Sigmoid colon (tissue), 7 donors: ENCODE data around the gene PBOV1. TPM values are rescaled to one million over a fixed set of nuclear protein-coding genes. Genes with fewer than 3 reads are reported as not detected.

Experiments used
- DNase-seq: peaks from one replicate; pipeline ENCODE4 v3.0.0-alpha.2; 2019
- H3K27ac ChIP-seq, 4 donors: fragments of 200-600 bp; sonication (generic); one replicate each; pipeline ENCODE4 v1.5.1; 2016 to 2019; ENCODE audit warnings: mild to moderate bottlenecking in 1 of 4
- H3K27me3 ChIP-seq, 3 donors: fragments of 200-600 bp; sonication (generic); one replicate each; pipeline ENCODE4 v1.5.1; 2019; ENCODE audit warnings: mild to moderate bottlenecking in 1 of 3
- H3K36me3 ChIP-seq, 4 donors: fragments of 200-600 bp; sonication (generic); one replicate each; pipeline ENCODE4 v1.5.1; 2016 to 2019
- H3K4me1 ChIP-seq, 4 donors: fragments of 200-600 bp; sonication (generic); one replicate each; pipeline ENCODE4 v1.5.1; 2017 to 2019
- H3K4me3 ChIP-seq, 4 donors: fragments of 200-600 bp; sonication (generic); one replicate each; pipeline ENCODE4 v1.5.1; 2017 to 2019; ENCODE audit warnings: mild to moderate bottlenecking in 2 of 4, moderate library complexity in 1 of 4
- H3K9me3 ChIP-seq, 4 donors: fragments of 200-600 bp in 3 of 4; sonication (generic) in 3 of 4; one replicate each; pipeline versions ENCODE4 v1.5.1 to v1.6.1; 2013 to 2019
- CTCF ChIP-seq, 4 experiments: fragments of 450-650 bp in 3 of 4; fragments of 200-600 bp in 1 of 4; IDR thresholded peaks; one replicate each; pipeline ENCODE4 v1.5.1; 2016 to 2019; ENCODE audit warnings: antibody characterized with exemption in 4 of 4, mild to moderate bottlenecking in 3 of 4, moderate library complexity in 2 of 4
- EP300 ChIP-seq, 4 donors: sonication (generic); formaldehyde crosslinking; IDR thresholded peaks; one replicate each; pipeline ENCODE4 v1.6.1; 2017; ENCODE audit warnings: antibody characterized with exemption in 4 of 4
- POLR2A ChIP-seq, 2 donors: fragments of 450-650 bp; IDR thresholded peaks; one replicate each; pipeline ENCODE4 v1.6.1; 2016; ENCODE audit warnings: antibody characterized with exemption in 2 of 2, mild to moderate bottlenecking in 2 of 2, moderate library complexity in 2 of 2
- POLR2AphosphoS5 ChIP-seq, 4 donors: sonication (generic); formaldehyde crosslinking; IDR thresholded peaks; one replicate each; pipeline ENCODE4 v1.6.1; 2017; ENCODE audit warnings: antibody characterized with exemption in 4 of 4
- whole genome bisulfite sequencing, 2 donors: extraction: QIAGEN DNeasy Blood & Tissue Kit; methylation state at CpG; one replicate each; pipeline ENCODE4 v1.1.7; 2013; 5-methylcytosine and 5-hydroxymethylcytosine counted together
- intact Hi-C: fragments of 100-400 bp; cut with DNase I; formaldehyde crosslinking; loops from one replicate; pipeline ENCODE4 v1.15.1; 2023
- polyA plus RNA-seq, 3 donors: library from polyadenylated mRNA; stranded (reverse); fragments of 200-250 nt; gene quantifications; one replicate each; pipeline ENCODE4 v1.2.3, GENCODE V29; 2013
- total RNA-seq, 4 donors: library from RNA; depleted of rRNA; stranded (reverse); fragments of >200 nt; gene quantifications; one replicate each; pipeline ENCODE4 v1.1.0, GENCODE V29; 2016
- donor health status: healthy with polysubstance abuse.
- donor health status: Bipolar disorder and iron deficiency.
- donor health status: healthy.

Gene PBOV1
- total and polyA plus RNA-seq, 7 donors = not detected

GRCh38 chr6:138230759-138231380, 12.6 kb upstream of the PBOV1 start:
- WGBS, 2 donors = 38 to 72% methylated on average over 3 of the region's 3 CpGs
- Histone ChIP-seq H3K27ac (no peak overlapping the region), H3K4me1 (peaks cover 0 to 22% (median 17%) of the 10 kb centered on the region in 4 donors)

GRCh38 chr6:138230221-138230620, 11.9 kb upstream of the PBOV1 start:
- TF ChIP-seq POLR2A (IDR thresholded peaks at IDR 0.05) (no peak), EP300 (IDR thresholded peaks at IDR 0.05) (no peak), CTCF (IDR thresholded peaks at IDR 0.05) (no peak), POLR2AphosphoS5 (IDR thresholded peaks at IDR 0.05) (no peak)
- H3K36me3 ChIP-seq = no peaks in the 10 kb centered on the region
- H3K27me3 ChIP-seq = no peaks in the 10 kb centered on the region
- H3K4me1 ChIP-seq = peaks cover 0 to 15% (median 14%) of the 10 kb centered on the region in 4 donors
- H3K27ac ChIP-seq = no peak overlapping the region
- DNase-seq = no peak
- no peak overlapping the region for H3K4me3 ChIP-seq
- intact Hi-C loops = no loop called here
- no peaks in the 10 kb centered on the region for H3K9me3 ChIP-seq

More at GRCh38 chr6:138230759-138231380, 12.6 kb upstream of the PBOV1 start:
- H3K4me3 ChIP-seq = no peak overlapping the region
- intact Hi-C loops = no loop called here
- no peaks in the 10 kb centered on the region for H3K27me3 ChIP-seq
- no peak for DNase-seq
- TF ChIP-seq EP300 (IDR thresholded peaks at IDR 0.05) = no peak
- no peak for TF ChIP-seq POLR2A (IDR thresholded peaks at IDR 0.05)
- no peak for TF ChIP-seq POLR2AphosphoS5 (IDR thresholded peaks at IDR 0.05)
- no peak for TF ChIP-seq CTCF (IDR thresholded peaks at IDR 0.05)
- no peaks in the 10 kb centered on the region for H3K9me3 ChIP-seq
- no peaks in the 10 kb centered on the region for H3K36me3 ChIP-seq

- H3K27me3 ChIP-seq = no peaks in the 10 kb centered on the region
- WGBS, 2 donors = 89 to 90% methylated on average over 11 of the region's 11 CpGs
- TF ChIP-seq POLR2A (IDR thresholded peaks at IDR 0.05) = no peak
- no peak for TF ChIP-seq EP300 (IDR thresholded peaks at IDR 0.05)
- no peak for TF ChIP-seq POLR2AphosphoS5 (IDR thresholded peaks at IDR 0.05)
- no peak for TF ChIP-seq CTCF (IDR thresholded peaks at IDR 0.05)
- peaks cover 0 to 10% (median 9%) of the 10 kb centered on the region in 4 donors for H3K4me1 ChIP-seq
- DNase-seq = no peak
- H3K36me3 ChIP-seq = no peaks in the 10 kb centered on the region
- intact Hi-C loops = no loop called here
- no peak overlapping the region for H3K27ac ChIP-seq
- H3K4me3 ChIP-seq = no peak overlapping the region
- no peaks in the 10 kb centered on the region for H3K9me3 ChIP-seq
Observed at GRCh38 chr6:138229663-138230179, 11.4 kb upstream of the PBOV1 start.

- DNase-seq = no peak
- intact Hi-C loops = no loop called here
- WGBS, 2 donors = 54 to 69% methylated on average over 4 of the region's 4 CpGs
- TF ChIP-seq EP300 (IDR thresholded peaks at IDR 0.05) = no peak
- no peak for TF ChIP-seq POLR2AphosphoS5 (IDR thresholded peaks at IDR 0.05)
- no peak for TF ChIP-seq CTCF (IDR thresholded peaks at IDR 0.05)
- TF ChIP-seq POLR2A (IDR thresholded peaks at IDR 0.05) = no peak
- H3K4me1 ChIP-seq = peaks cover 0 to 4% (median 3%) of the 10 kb centered on the region in 4 donors
- H3K27me3 ChIP-seq = no peaks in the 10 kb centered on the region
- no peaks in the 10 kb centered on the region for H3K9me3 ChIP-seq
- no peak overlapping the region for H3K4me3 ChIP-seq
- H3K36me3 ChIP-seq = no peaks in the 10 kb centered on the region
- no peak overlapping the region for H3K27ac ChIP-seq
Observed at GRCh38 chr6:138229072-138229471, 10.8 kb upstream of the PBOV1 start.
